ENCODE data around the gene ARPP19.

GRCh38 chr15:52523647-52524046 lies 45.2 kb downstream of the ARPP19 start:
- TF ChIP-seq MAX (IDR thresholded peaks at IDR 0.05; ENCODE audit: low read depth, low read length) (no peak), CTCF (IDR thresholded peaks at IDR 0.05; ENCODE audit: low read depth, low read length) (no peak), POLR2A (IDR thresholded peaks at IDR 0.05; ENCODE audit: extremely low read depth, insufficient read length) (no peak), MYC (IDR thresholded peaks at IDR 0.05; ENCODE audit: low read depth, low read length) (no peak)
